GM21717 (cell line): Measurements from ENCODE around the gene CEP162.
"Not testable (repeated sequence)": the region's sequence is repeated elsewhere in the genome, so short reads cannot be mapped to it uniquely, and the experiment has no call there.

Source experiments
- ATAC-seq: cut with Tn5 transposase; IDR thresholded peaks from one replicate; pipeline ENCODE4 v1.9.1; 2021; ENCODE audit warnings: mild to moderate bottlenecking, moderate library complexity; ENCODE audit not compliant: unreplicated experiment

CEP162 gene

DNA sequence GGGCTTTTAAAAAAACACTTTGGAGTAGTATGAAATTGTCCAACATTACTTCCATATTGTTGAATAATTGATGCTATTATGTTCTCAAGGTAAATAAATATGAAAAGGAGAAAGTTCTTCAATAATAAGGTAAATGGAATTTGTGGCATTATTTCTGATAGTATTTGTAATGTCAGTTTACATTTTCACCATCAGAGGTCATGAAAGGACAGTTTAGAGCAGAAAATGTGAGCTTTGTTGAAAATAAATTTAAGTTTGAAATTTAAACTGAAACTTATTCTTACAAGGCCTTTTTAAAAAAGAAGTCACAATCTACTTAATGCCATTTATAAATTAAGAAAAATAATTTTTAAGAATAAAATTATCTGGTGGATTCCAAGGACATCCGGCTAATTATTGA lies 15.8 kb upstream of the CEP162 start:
- ATAC-seq: no peak

GRCh38 chr6:84242265-84242664 lies 14.8 kb upstream of the CEP162 start:
- ATAC-seq: no peak

- ATAC-seq: peak; percentile 1
Observed at GRCh38 chr6:84228198-84228543, 728 bp upstream of the CEP162 start.

DNA sequence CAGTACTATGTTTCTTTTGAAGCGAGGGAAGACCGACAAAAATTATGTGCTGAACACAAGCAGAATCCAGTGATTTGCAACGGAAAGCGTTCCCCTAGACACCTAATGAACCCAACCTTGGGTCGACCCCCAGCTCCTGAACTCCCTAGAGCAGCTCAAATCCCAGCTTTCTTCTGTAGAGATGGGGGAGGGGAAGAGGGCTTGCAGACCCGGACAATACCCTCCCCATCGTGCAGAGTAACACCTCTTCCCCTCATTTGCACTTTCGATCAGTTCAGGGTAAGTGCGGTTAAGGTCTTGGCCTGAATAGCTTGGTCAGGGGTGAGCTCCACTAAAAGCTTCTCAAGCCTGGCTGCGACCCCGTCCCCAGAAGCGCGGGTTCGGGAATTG lies 404 bp downstream of the CEP162 start:
- peak; percentile 1 for ATAC-seq

- ATAC-seq: no peak
Observed at GRCh38 chr6:84224251-84224650, 3.2 kb downstream of the CEP162 start.

GRCh38 chr6:84223608-84224007 lies 3.8 kb downstream of the CEP162 start:
- ATAC-seq: not testable (repeated sequence)

DNA sequence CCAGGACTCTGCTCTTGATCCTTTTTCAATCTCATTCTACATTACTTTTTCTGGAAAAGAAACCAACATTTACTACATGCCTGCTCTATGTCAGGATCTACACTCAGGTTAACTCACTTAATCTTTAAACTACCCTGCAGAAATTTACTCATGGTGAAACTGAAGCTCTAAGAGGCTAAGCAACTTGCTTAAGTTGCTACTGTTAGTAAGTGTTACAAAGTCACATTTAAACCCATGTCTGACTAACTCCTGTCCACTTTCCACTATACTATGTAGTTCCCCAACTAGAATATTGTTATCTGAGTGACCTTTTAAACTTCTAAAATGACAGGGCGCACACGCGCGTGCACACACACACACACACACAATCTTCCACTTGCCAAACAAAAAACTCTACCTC lies 5.0 kb downstream of the CEP162 start:
- no peak for ATAC-seq

- no peak for ATAC-seq
Observed at GRCh38 chr6:84220809-84221409, 6.5 kb downstream of the CEP162 start.

GRCh38 chr6:84218091-84218490 lies 9.4 kb downstream of the CEP162 start:
- ATAC-seq: no peak

DNA sequence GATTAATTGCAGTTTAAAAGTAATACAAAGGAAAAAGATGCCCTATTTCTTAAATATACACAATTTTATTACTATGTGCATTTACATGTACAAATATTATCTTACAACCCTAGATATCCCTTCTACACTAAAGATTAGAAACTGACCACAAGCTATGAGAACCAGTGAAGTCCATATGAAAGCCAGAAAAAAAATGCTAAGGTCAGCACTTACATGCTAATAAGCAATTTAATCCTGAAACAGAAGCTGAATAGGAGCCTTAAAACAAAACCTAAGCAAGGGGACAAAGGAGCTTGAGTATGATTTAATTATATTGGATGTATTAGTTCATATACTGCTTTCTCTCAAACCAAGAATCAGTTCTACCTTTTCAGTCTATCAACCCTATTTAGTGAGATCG lies 14.2 kb downstream of the CEP162 start:
- no peak for ATAC-seq

GRCh38 chr6:84204011-84204410 lies 23.4 kb downstream of the CEP162 start:
- ATAC-seq: no peak

DNA sequence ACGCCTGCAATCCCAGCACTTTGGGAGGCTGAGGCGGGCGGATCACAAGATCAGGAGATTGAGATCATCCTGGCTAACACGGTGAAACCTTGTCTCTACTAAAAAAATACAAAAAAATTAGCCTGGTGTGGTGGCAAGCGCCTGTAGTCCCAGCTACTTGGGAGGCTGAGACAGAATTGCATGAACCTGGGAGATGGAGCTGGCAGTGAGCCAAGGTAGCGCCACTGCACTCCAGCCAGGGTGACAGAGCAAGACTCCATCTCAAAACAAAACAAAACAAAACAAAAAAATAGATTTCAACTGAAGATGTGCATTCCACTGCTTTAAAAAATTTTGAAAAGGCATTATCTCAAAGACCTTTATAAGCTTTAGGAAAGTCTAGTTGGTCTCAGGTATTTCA lies 27.5 kb downstream of the CEP162 start:
- not testable (repeated sequence) for ATAC-seq

DNA sequence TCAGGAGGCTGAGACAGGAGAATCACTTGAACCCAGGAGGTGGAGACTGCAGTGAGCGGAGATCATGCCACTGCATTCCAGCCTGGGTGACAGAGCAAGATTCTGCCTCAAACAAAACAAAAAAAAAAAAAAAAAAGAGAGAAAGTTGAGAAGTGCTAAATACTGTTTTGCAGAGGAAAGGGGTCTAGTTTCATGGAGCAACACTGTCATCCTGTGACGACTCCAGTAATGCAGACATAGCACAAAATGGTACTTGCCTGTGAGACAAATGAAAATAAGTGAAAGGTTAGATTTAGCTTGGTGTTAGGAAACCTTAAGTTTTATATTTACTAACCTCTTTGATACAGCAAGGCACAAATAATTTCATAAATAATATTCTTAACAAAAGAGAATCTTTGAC lies 29.7 kb downstream of the CEP162 start:
- ATAC-seq: no peak

- no peak for ATAC-seq
Observed at GRCh38 chr6:84193114-84193708, 34.2 kb downstream of the CEP162 start.

DNA sequence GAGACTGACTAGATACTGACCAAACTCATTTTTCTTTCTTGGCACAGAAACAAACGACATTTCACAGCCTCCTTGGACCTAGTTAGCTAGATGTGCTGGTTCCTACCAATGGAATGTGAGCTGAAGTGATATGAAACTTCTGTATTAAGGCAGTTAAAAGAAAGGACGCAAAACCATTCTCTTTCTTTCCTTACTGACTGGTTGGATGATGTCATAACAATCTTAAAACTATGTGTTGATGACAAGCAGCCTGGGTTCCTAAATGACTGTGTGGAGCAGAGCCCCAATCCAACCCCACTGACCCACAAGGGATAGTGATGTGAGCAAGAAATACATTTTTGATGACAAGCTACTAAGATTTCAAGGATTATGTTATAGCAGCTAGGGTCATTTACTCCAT lies 35.6 kb downstream of the CEP162 start:
- no peak for ATAC-seq

DNA sequence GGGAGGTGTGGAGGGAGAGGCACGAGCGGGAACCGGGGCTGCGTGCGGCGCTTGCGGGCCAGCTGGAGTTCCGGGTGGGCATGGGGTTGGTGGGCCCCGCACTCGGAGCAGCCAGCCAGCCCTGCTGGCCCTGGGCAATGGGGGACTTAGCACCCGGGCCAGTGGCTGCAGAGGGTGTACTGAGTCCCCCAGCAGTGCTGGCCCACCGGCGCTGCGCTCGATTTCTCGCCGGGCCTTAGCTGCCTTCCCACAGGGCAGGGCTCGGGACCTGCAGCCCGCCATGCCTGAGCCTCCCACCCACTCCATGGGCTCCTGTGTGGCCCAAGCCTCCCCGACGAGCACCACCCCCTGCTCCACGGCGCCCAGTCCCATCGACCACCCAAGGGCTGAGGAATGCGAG lies 38.1 kb downstream of the CEP162 start:
- not testable (repeated sequence) for ATAC-seq

GRCh38 chr6:84183430-84183829 lies 44.0 kb downstream of the CEP162 start:
- ATAC-seq: no peak

- no peak for ATAC-seq
Observed at GRCh38 chr6:84182001-84182400, 45.4 kb downstream of the CEP162 start.

- ATAC-seq: no peak
Observed at GRCh38 chr6:84177241-84177640, 50.2 kb downstream of the CEP162 start.

- no peak for ATAC-seq
Observed at GRCh38 chr6:84172574-84172973, 54.9 kb downstream of the CEP162 start.

GRCh38 chr6:84172080-84172479 lies 55.4 kb downstream of the CEP162 start:
- no peak for ATAC-seq

GRCh38 chr6:84167457-84167856 lies 60.0 kb downstream of the CEP162 start:
- ATAC-seq: no peak

DNA sequence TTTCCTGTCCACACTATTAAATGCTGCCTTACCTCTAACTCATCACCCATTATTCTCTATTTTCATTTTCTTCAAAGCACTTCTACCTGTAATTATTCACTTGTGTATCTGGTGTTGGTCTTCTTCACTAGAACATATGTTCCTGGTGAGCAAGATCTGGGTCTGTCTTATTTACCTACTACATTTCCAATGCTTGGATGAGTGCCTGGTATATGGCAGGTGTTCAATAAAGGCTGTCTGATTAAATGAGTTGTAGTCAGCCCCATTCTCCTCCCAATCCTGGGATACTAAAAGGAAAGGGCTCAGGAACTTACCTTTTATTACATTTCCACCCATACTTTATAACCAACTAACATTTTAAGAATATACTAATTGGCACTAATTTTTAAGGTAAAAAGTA lies 61.0 kb downstream of the CEP162 start:
- no peak for ATAC-seq
